IPS-18a (cell line): ENCODE data around the gene TBC1D22A.

Source experiments
- H3K27ac ChIP-seq: one replicate; pipeline ENCODE4 v1.5.1; 2013; ENCODE audit warnings: low read length
- H3K27me3 ChIP-seq: one replicate; pipeline ENCODE4 v1.6.1; 2013; ENCODE audit warnings: mild to moderate bottlenecking, low read length; ENCODE audit not compliant: control insufficient read depth, insufficient read depth
- H3K36me3 ChIP-seq: one replicate; pipeline ENCODE4 v1.6.1; 2013; ENCODE audit warnings: low read depth, low read length; ENCODE audit not compliant: control insufficient read depth
- H3K4me1 ChIP-seq: one replicate; pipeline ENCODE4 v1.6.1; 2013; ENCODE audit warnings: low read depth, low read length; ENCODE audit not compliant: control insufficient read depth
- H3K4me3 ChIP-seq: one replicate; pipeline ENCODE4 v1.5.1; 2013; ENCODE audit warnings: low read length
- H3K9ac ChIP-seq: one replicate; pipeline ENCODE4 v1.6.1; 2013; ENCODE audit warnings: mild to moderate bottlenecking, low read length, moderate library complexity
- H3K9me3 ChIP-seq: one replicate; pipeline ENCODE4 v1.6.1; 2013; ENCODE audit warnings: low read depth, low read length; ENCODE audit not compliant: control insufficient read depth

Gene TBC1D22A

DNA sequence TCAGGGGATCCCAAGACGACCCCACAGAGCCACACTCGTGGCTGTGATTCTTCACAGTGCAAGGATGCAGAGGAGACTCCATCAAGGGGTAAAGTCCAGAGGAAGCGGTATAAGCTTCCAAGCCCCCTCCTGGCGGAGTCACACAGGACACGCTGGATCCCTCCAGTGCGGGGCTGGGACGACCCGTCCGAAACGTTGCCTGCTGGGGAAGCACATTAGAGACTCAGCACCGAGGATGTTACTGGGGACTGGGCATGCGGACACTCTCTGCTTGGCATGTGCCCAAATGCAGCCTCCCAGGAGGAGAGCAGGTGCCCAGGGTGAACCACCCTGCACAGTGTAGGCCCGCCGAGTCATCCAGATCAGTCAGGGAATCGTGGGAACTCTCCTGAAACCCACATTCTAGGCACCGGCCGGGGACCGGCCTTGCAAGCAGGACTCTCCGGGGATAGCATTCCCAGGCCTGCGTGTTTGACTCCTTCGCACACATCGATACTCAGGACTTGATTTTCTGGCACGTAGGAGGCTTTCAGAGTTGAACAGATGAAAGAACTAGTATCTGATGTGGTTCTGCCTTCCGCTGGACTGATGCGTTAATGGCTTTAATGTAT, 229.8 kb downstream of the TBC1D22A start:
- Histone ChIP-seq H3K4me1 (no peaks in the 10 kb centered on the region), H3K36me3 (no peaks in the 10 kb centered on the region), H3K4me3 (no peak overlapping the region), H3K9me3 (no peaks in the 10 kb centered on the region), H3K27ac (no peak overlapping the region), H3K27me3 (no peaks in the 10 kb centered on the region), H3K9ac (no peak overlapping the region)

DNA sequence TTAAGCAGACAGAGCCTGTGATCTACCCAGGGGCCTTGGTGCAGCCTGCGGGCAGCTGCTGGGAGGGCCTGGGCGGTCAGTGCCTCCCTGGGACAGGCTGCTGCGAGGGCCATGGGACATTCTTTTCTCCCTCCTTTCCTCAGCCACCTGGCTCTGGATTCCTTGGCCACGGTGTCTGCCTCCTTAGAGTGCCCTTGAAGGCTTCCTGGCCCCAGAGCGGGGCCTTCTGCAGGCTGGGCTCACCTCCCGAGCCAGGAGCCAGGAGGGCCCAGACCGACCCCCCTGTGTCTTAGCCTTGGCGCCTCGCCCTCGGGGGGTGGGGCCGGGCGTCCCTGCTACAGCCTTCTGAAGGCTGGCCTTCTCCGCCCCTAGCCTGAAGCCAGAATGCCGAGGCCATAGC, 231.2 kb downstream of the TBC1D22A start:
- Histone ChIP-seq H3K27ac (no peak overlapping the region), H3K36me3 (no peaks in the 10 kb centered on the region), H3K9me3 (no peaks in the 10 kb centered on the region), H3K27me3 (no peaks in the 10 kb centered on the region), H3K4me3 (no peak overlapping the region), H3K9ac (no peak overlapping the region), H3K4me1 (no peaks in the 10 kb centered on the region)

GRCh38 chr22:46994265-46994664, 231.8 kb downstream of the TBC1D22A start:
- H3K27ac ChIP-seq, result no peak overlapping the region
- no peaks in the 10 kb centered on the region for H3K4me1 ChIP-seq
- H3K9ac ChIP-seq, result no peak overlapping the region
- H3K27me3 ChIP-seq, result no peaks in the 10 kb centered on the region
- H3K36me3 ChIP-seq, result no peaks in the 10 kb centered on the region
- H3K4me3 ChIP-seq, result no peak overlapping the region
- no peaks in the 10 kb centered on the region for H3K9me3 ChIP-seq

DNA sequence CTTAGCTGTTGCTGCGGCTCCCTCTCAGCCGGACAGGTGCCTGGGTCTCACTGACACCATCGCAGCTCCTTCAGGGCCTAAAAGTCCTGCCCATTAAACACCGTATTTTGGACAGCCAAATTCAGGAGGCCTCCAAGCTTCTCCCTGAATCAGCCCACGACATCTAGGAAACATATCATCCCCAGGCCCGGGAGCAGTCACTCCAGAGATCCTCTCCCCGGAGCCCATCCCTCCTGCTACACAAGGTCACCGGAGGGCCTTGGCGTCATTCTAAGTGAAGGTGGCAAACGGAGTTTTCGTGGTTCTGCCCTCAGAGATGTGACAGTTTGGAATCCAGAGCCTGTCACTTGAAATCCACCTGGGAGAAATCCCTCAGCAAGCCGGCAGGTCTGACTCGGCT, 232.5 kb downstream of the TBC1D22A start:
- no peaks in the 10 kb centered on the region for H3K4me1 ChIP-seq
- no peak overlapping the region for H3K4me3 ChIP-seq
- H3K36me3 ChIP-seq, result no peaks in the 10 kb centered on the region
- no peak overlapping the region for H3K27ac ChIP-seq
- H3K9ac ChIP-seq, result no peak overlapping the region
- H3K9me3 ChIP-seq, result no peaks in the 10 kb centered on the region
- no peaks in the 10 kb centered on the region for H3K27me3 ChIP-seq

DNA sequence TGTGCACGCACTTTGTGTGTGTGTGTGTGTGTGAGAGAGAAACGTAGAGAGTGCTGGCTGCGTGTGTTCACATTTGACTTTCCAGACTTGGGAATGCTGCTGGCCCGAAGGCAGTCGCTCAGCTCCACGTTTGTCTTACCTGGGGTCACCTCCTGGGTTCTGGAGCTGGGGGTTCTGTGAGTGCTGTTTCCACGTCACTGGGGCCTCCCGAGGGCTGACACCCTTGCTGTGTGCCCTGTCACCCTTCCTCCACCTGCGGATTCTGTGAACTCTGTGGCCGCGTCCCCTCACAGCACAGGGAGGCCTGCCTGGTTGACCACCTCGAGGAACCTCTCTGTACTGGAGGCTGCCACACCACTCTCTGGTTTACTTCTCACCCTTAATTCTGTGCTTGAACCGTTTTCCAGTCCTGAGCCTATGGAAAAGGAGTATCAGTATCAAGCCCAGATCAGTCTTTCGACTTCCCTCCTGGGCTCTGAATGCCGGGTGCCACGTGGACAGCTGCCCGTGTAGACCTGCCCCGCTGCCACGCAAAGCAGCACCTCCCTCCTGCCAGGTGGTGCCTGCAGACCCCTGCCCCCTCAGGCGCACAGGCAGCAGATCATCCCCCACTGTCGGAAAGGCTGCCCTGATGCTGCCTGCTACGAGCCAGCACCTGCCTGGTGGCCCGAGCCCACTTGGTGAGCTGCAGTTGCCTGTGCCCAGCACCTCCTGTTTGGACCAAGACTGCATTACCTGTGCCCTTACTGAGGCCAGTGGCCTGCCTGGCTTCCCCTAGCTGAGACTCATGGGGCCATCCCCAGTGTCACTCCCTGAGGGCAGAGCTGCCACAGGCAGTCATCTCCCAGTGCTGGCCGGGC, 233.3 kb downstream of the TBC1D22A start:
- Histone ChIP-seq H3K36me3 (no peaks in the 10 kb centered on the region), H3K4me3 (no peak overlapping the region), H3K4me1 (no peaks in the 10 kb centered on the region), H3K9me3 (no peaks in the 10 kb centered on the region), H3K27ac (no peak overlapping the region), H3K27me3 (no peaks in the 10 kb centered on the region), H3K9ac (no peak overlapping the region)

- no peaks in the 10 kb centered on the region for H3K9me3 ChIP-seq
- no peaks in the 10 kb centered on the region for H3K4me1 ChIP-seq
- H3K36me3 ChIP-seq, result no peaks in the 10 kb centered on the region
- H3K9ac ChIP-seq, result no peak overlapping the region
- H3K4me3 ChIP-seq, result no peak overlapping the region
- no peak overlapping the region for H3K27ac ChIP-seq
- no peaks in the 10 kb centered on the region for H3K27me3 ChIP-seq
Measured at GRCh38 chr22:46996595-46997310, 234.3 kb downstream of the TBC1D22A start.

DNA sequence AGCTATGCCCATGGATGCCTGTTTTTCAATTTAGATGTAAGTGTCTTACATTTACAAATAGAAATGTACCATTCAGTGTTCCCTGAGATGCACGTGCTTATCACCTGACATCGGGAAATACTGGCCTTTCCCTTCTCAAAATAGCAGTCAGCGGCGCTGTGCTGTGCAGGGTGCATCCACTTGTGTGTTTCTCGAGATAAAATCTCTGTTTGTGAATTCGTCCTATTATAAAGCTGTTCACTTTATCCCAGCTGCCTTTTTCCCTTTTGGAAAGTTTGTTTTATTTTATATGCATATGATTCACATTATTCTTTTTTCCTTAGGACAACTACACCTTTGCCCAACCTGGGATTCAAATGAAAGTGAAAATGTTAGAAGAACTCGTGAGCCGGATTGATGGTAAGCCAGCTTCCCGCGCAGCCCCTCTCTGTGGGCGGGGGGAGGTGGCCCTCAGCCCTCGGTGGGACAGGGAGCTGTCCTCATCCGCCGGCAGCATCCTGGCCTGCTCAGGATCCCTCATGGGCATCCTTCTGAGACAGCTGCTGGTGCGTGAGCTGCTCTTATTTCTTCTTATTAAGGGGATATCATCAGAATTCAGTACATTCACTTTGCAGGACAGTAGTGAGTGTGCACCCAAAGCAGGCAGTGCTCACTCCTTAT, 235.0 kb downstream of the TBC1D22A start:
- no peak overlapping the region for H3K27ac ChIP-seq
- no peaks in the 10 kb centered on the region for H3K27me3 ChIP-seq
- H3K9ac ChIP-seq, result no peak overlapping the region
- no peaks in the 10 kb centered on the region for H3K4me1 ChIP-seq
- no peaks in the 10 kb centered on the region for H3K36me3 ChIP-seq
- H3K4me3 ChIP-seq, result no peak overlapping the region
- no peaks in the 10 kb centered on the region for H3K9me3 ChIP-seq

DNA sequence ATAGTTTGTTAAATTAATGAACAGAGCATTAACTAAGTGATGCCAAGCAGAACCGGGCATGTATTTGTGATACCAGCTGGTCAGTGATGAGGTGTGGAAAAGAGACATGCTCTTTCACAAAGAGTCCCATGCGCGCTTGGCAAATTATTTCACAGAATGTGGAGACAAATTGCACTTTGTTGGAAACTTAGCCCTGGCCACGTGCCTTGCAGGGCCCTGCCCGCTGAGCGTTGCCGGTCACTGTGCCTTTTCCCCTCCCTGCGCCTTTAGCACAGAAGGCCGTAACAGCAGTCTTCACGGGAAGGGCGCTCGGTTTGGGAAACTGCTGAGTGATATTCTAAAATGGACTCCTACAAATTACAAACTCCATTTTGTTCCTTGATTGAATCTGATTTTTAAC, 235.9 kb downstream of the TBC1D22A start:
- H3K4me1 ChIP-seq, result no peaks in the 10 kb centered on the region
- H3K36me3 ChIP-seq, result no peaks in the 10 kb centered on the region
- H3K27me3 ChIP-seq, result no peaks in the 10 kb centered on the region
- H3K9me3 ChIP-seq, result no peaks in the 10 kb centered on the region
- no peak overlapping the region for H3K27ac ChIP-seq
- H3K4me3 ChIP-seq, result no peak overlapping the region
- H3K9ac ChIP-seq, result no peak overlapping the region

DNA sequence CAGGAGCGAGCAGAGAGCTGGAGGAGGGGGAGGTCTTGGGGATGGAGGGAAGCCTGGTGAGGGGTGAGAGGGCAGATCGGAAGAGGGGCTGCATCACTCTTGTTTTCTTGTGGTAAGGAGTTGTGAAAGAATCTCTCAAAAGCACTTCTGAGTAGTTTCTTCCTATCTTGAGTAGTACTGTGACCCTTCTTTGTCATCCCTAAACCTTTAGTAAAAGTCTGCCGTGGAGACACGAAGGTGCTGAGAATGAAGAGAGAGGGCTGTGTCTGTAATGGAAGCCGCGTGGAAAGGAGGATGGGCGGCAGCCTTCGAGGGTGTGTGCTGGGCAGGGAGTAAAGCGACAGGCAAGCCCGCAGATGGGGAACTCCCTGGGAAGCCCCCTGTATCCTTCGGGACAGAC, 237.8 kb downstream of the TBC1D22A start:
- Histone ChIP-seq H3K4me3 (no peak overlapping the region), H3K36me3 (no peaks in the 10 kb centered on the region), H3K4me1 (no peaks in the 10 kb centered on the region), H3K27me3 (no peaks in the 10 kb centered on the region), H3K9ac (no peak overlapping the region), H3K27ac (no peak overlapping the region), H3K9me3 (no peaks in the 10 kb centered on the region)

GRCh38 chr22:47000888-47001287, 238.4 kb downstream of the TBC1D22A start:
- H3K9me3 ChIP-seq, result no peaks in the 10 kb centered on the region
- no peak overlapping the region for H3K9ac ChIP-seq
- no peaks in the 10 kb centered on the region for H3K36me3 ChIP-seq
- H3K4me3 ChIP-seq, result no peak overlapping the region
- no peaks in the 10 kb centered on the region for H3K4me1 ChIP-seq
- no peak overlapping the region for H3K27ac ChIP-seq
- no peaks in the 10 kb centered on the region for H3K27me3 ChIP-seq

DNA sequence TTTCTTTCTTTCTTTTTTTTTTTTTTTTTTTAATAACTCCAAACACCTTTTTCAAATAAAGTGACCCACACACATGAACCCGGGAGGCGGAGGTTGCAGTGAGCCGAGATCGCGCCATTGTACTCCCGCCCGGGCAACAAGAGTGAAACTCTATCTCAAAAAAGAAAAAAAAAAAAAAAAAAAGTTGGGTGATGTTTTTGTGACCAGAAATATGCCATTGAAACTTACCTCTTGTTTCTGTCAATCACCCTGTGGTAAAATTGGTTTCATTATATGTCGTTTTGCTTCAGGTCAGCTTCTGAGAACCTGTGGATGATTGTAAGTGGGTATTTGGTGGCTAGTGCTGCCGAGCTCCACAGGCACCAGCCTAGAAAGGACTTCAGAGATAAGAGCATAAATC, 238.8 kb downstream of the TBC1D22A start:
- H3K27me3 ChIP-seq, result no peaks in the 10 kb centered on the region
- no peak overlapping the region for H3K9ac ChIP-seq
- no peaks in the 10 kb centered on the region for H3K9me3 ChIP-seq
- H3K4me1 ChIP-seq, result no peaks in the 10 kb centered on the region
- H3K27ac ChIP-seq, result no peak overlapping the region
- H3K4me3 ChIP-seq, result no peak overlapping the region
- H3K36me3 ChIP-seq, result no peaks in the 10 kb centered on the region
